ENCODE data around the gene FAF1.

Gene FAF1

DNA sequence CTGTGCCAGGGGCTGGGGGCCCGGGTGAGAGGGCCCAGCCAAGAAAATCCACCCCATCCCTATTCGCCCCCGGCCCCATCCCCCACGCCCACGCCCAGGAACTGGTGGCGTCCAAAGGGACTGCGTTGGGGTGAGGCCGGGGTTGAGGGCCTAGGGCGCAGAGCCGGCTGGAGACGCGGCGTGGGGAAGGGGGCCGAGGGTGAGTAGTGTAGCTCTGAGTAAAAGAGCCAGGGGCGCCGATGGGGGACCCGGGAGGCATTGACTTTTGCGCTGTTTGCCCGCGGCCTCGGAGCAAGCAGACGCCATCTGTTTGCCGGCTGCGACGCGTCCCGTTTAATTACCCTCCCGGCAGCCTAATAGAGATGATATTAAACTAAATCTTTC, 533.4 kb downstream of the FAF1 start:
- DNase-seq (ENCODE audit: low read depth) = no peak

- no peak for DNase-seq (ENCODE audit: low read depth)
Measured at GRCh38 chr1:50426108-50426700, 533.9 kb downstream of the FAF1 start.

- no peak for DNase-seq (ENCODE audit: low read depth)
Measured at GRCh38 chr1:50425376-50426107, 534.5 kb downstream of the FAF1 start.

DNA sequence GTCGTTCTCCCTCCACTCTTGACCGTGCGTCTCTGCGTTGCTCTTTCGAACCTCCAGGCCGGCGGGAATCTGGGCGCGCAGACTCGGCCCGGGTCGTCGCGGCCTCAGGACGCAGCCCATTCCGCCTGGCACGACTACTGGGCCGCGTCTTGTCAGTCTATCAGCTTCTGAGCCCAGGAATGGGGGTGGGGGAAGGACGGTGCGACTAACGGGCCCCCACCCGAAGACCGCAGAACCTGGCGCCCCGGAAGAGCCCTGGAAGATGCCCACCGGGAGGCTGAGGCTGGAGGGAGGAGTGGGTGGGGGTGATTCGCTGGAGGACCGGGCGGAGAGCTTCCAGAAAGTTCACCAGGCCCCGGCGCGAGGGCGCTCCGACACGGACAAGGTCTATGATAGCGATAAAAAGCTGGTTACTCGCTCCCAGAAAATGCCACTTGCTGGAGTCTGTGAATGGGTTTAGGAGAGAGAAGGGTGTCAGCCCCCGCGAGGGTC, 535.1 kb downstream of the FAF1 start:
- no peak for DNase-seq (ENCODE audit: low read depth)

DNA sequence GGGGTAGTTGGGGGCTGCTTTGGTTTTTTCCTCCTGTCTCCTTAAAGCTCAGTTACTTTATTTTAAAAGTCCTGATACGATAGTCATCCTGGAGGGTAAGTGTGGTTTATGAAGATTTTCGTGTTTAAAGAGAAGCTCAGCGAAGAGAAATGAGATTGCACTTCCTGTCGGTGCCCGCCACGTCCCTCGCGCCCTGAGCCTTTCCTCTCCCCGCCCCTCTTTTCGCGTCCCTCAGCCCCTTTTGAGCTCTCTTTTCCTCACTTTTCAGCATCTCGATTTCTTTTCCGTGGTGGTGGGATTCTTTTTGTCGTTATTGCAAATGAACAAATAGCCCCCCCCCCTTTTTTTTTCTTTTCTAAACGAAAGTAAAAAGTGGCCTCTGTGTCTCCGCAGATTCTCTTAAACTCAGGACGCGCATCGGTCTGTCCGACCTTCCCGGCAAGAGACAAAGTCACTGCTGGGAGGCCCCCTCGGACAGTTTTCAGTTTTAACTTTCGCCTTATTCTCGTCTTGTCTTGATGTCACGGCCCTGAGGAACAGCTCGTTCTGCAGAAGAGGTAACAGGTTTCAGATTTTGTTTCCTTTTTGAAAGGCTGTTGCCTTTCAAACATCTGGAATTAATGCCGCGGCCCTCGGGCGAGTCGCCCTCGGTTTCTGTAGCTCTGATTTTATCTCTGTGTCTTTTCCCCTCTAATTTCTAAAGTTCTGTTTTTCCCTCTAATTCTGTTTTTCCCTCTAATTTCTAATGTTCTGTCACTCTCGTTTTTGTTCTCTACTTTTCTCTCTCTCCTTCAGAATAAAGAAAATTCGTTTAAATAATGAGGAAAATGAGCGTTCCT, 535.8 kb downstream of the FAF1 start:
- no peak for DNase-seq (ENCODE audit: low read depth)

DNA sequence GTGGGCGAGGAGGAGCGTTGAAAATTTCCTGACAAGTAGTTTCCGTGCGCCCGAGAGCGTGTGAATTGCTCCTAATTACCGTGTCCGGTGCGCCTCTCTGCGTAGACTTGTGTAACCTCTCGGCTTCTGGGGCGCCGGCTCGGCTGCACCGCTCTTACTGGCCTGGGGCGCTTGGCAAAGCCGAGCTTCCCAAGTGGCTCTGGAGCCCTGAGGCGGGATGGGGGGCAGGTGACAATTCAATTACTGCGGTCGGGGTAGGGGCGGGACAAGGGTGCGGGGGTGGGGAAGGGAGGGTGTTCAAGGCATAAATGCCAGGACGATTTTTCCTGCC, 536.4 kb downstream of the FAF1 start:
- no peak for DNase-seq (ENCODE audit: low read depth)

- DNase-seq (ENCODE audit: low read depth) = no peak
Measured at GRCh38 chr1:50422946-50423669, 537.0 kb downstream of the FAF1 start, which contains the start of gene DMRTA2. TSS of gene DMRTA2 (minus strand) at chr1:50423443. CDS start at chr1:50421536, 1,907 bp downstream.

- DNase-seq (ENCODE audit: low read depth) = no peak
Measured at GRCh38 chr1:50422675-50422945, 537.5 kb downstream of the FAF1 start.

DNA sequence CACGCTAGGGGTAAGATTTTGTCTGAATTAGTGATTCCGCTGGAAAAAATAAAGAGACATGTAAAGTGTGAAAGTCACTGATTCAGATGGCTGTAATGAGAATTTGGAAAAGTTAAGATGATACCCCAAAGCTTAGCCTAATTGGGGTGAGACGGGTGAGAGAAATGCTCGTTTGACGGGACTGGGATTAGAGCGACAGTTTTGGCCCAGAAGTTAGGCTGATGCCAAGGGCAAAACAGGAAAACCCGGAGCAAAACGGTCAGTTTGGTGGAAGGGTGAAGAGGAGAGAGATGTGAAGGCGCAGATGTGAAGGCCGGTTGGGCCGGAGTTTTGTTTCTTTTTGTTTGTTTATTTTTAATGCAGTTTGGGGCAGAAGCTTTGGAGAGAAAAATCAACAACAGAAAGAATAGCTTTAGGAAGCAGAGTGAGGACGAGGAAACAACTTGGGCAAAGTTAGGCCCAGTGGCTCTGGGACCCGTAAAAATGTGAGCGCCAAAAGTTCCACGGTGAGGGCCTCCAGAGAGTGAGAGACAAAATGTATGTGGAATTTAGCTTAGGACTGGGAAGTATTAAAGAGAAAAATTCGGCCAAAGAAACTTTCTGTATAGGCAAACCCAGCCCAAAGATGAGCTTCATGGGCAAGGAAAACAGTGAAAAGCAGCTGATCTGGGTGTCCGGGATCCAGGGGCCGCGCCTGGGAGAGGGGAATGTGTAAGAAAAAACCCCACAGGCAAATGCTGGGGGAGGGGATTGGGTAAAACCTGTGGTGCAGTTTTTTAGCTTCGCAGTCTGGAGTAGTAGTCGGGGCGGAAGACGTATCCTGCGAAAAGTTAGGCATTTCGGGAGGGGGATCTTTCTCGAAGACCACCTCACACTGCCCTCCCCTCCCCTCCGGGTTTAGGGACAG, 538.0 kb downstream of the FAF1 start:
- no peak for DNase-seq (ENCODE audit: low read depth)

DNA sequence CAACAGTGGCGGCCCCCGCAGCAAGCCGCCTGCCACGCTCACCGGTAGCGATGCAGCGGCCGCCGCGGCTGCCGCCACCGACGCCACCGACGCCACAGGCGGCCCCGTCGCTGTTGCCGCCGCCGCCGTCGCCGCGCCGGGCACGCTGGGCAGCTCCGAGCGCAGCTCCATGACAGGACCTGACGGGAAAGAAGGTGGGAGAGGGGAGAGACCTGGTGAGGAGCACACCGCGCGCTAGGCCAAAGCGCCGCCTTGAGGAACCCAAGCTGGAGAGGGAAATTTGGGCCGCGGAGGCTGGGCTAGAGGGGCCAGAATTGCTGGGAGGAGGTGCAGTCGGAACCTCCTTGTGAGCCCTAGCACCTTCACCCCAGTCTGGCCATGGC, 538.7 kb downstream of the FAF1 start:
- no peak for DNase-seq (ENCODE audit: low read depth)

GRCh38 chr1:50420689-50421365, 539.2 kb downstream of the FAF1 start:
- DNase-seq (ENCODE audit: low read depth) = no peak

GRCh38 chr1:50419907-50420677, 540.0 kb downstream of the FAF1 start:
- no peak for DNase-seq (ENCODE audit: low read depth)

GRCh38 chr1:50419192-50419906, 540.7 kb downstream of the FAF1 start:
- DNase-seq (ENCODE audit: low read depth) = no peak

GRCh38 chr1:50418600-50419109, 541.4 kb downstream of the FAF1 start:
- no peak for DNase-seq (ENCODE audit: low read depth)

DNA sequence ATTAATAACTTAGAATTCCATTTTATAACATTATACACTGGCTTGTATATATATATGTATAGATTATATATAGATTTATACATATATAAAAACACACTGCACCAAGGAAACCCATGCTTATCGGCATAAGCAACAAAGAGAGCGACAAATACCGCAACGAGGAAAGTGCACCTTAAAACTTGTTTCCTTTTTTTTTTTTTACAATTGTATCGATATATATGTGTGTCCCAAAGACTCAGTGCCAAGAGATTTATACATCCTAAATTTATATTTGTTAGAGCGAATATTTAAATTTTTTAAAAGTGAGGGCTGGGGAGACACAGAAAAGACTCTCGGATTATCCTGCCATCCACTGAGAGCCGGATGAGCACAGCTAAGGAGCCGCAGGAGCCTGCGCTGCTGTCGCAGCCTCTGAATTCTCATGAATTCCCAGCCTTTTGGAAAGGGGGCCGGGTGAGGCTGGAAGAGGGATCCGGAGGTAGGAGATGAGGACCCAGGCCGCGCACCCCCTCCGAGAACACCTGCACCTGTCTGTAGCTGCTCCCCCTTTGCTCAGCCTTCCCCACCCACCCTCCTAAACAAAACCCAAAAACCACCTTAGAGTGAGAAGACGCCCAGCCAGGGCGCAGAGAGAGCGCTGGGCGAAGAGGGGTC, 542.0 kb downstream of the FAF1 start:
- DNase-seq (ENCODE audit: low read depth) = no peak

DNA sequence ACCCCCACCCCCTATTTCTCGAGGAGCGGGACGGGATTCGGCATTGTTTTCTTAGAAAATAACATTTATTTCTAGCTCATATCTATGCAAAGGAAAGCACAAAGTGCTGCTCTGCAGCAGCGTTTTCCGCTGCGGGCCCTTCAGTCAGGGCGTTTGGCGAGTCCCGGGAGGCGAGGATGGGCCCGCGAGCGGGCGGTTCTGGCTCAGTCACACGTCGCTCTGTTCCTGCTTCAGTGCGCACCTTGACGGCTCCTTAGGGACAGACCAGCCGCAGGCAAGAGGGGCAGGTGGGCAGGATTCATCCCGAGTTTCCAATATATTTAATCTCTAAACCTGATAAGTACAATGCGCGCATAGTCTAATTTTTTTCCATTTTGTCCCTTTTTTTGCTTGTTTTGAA, 542.6 kb downstream of the FAF1 start:
- DNase-seq (ENCODE audit: low read depth) = no peak

GRCh38 chr1:50416553-50417453, 543.3 kb downstream of the FAF1 start:
- DNase-seq (ENCODE audit: low read depth) = no peak

DNA sequence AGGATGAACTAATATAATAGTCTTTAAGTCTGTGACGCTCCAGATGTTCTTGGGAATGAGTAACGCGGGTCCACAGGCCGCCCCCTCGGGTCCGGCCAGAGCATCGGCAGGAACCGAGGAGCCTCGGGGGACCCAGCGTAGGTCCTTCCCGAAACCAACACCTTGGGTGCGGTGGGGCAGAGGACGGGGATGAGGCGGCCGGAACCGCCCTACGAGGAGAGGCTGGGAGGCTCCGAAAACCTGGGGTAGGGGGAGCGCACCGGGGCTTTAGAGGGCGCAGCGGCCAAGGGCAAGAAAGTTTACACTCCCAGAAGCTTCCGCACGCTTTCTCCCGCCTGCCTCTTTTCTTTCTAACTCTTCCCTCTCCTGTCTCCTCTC, 543.9 kb downstream of the FAF1 start:
- no peak for DNase-seq (ENCODE audit: low read depth)
